ENCODE measurements around the gene EIF4A2.

The EIF4A2 gene

DNA sequence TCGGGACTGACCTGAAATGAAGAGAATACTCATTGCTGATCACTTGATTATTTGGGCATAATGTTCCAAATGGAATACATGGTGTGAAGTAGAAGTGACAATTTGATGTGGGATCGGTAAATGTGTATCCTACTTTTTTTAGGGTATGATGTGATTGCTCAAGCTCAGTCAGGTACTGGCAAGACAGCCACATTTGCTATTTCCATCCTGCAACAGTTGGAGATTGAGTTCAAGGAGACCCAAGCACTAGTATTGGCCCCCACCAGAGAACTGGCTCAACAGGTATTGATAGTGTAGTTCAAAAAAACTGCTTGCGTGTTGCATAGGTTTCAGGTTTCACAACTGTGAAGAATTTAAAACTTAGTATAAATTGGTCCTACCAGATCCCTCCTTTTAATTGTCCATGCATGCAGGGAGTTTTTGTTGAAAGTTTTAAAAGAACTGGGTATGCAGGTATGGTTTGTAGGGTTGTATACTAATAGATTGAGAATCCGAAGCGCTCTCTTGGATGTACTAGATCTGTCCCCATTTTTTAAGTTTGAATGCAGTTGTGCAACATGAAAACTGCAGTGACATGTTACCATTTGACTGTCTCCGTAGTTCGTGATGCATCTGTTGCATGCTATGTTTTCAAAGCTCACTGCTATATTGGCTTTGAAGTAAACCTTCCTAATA lies 1.6 kb downstream of the EIF4A2 start:
- Histone ChIP-seq H3K4me1 (ENCODE audit: control insufficient read depth, insufficient read depth, low read length) (no peaks in the 10 kb centered on the region), H3K4me3 (ENCODE audit: low read length) (peak overlapping the region; percentile 76; the same call in 1 of the 2 replicates), H3K36me3 (ENCODE audit: control insufficient read depth, insufficient read depth, low read length) (peaks cover 51% of the 10 kb centered on the region; the same call in 1 of the 2 replicates), H3K9me3 (ENCODE audit: control insufficient read depth, insufficient read depth, low read length) (no peaks in the 10 kb centered on the region), H3K27me3 (ENCODE audit: control insufficient read depth, insufficient read depth, low read length) (no peaks in the 10 kb centered on the region), H3K27ac (ENCODE audit: low read length) (no peak overlapping the region)
- no CpG with 5 or more reads among the region's 7 CpGs for WGBS (ENCODE audit: insufficient coverage, insufficient read length)
- DNase-seq (ENCODE audit: low read depth, low spot score) = no peak

DNA sequence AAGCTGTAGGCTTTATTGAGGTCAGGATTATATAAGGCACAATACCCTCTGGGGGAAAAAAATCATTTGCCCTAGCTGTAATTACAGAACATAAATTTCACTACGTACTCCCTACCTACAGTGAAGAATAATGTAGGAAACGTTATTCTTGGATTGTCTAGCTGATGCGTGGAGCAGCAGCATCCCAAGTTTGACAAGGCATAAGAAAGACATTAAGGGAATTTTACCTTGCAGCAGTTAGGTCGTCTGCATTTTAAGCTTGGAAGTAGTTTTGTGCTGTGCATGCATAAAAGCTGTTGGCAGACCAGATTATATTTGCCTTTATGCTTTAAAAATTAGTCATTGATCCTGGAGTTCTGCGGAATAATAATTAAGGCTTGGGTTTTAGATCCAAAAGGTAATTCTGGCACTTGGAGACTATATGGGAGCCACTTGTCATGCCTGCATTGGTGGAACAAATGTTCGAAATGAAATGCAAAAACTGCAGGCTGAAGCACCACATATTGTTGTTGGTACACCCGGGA lies 2.2 kb downstream of the EIF4A2 start:
- Histone ChIP-seq H3K4me3 (ENCODE audit: low read length) (peak overlapping the region; percentile 76; the same call in 1 of the 2 replicates), H3K4me1 (ENCODE audit: control insufficient read depth, insufficient read depth, low read length) (no peaks in the 10 kb centered on the region), H3K9me3 (ENCODE audit: control insufficient read depth, insufficient read depth, low read length) (no peaks in the 10 kb centered on the region), H3K27ac (ENCODE audit: low read length) (no peak overlapping the region), H3K36me3 (ENCODE audit: control insufficient read depth, insufficient read depth, low read length) (peaks cover 51% of the 10 kb centered on the region; the same call in 1 of the 2 replicates), H3K27me3 (ENCODE audit: control insufficient read depth, insufficient read depth, low read length) (no peaks in the 10 kb centered on the region)
- WGBS (ENCODE audit: insufficient coverage, insufficient read length) = no CpG with 5 or more reads among the region's 7 CpGs
- no peak for DNase-seq (ENCODE audit: low read depth, low spot score)

DNA sequence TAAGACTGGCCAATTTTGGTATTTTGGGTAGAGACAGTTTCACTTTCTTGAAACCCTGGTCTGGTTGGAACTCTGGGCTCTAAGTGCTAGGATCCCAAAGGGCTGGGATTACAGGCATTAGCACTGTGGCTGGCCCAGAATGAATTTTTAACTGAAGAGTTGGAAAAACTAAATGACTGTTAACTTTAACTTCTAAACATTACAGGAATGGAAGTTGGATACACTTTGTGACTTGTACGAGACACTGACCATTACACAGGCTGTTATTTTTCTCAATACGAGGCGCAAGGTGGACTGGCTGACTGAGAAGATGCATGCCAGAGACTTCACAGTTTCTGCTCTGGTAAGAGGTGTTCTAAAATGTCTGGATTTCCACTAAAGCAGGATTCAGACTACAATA lies 3.5 kb downstream of the EIF4A2 start:
- no peak for DNase-seq (ENCODE audit: low read depth, low spot score)
- WGBS (ENCODE audit: insufficient coverage, insufficient read length) = no CpG with 5 or more reads among the region's 3 CpGs
- Histone ChIP-seq H3K4me3 (ENCODE audit: low read length) (no peak overlapping the region), H3K27ac (ENCODE audit: low read length) (no peak overlapping the region), H3K9me3 (ENCODE audit: control insufficient read depth, insufficient read depth, low read length) (no peaks in the 10 kb centered on the region), H3K27me3 (ENCODE audit: control insufficient read depth, insufficient read depth, low read length) (no peaks in the 10 kb centered on the region), H3K4me1 (ENCODE audit: control insufficient read depth, insufficient read depth, low read length) (no peaks in the 10 kb centered on the region), H3K36me3 (ENCODE audit: control insufficient read depth, insufficient read depth, low read length) (peaks cover 53% of the 10 kb centered on the region; the same call in 1 of the 2 replicates)

DNA sequence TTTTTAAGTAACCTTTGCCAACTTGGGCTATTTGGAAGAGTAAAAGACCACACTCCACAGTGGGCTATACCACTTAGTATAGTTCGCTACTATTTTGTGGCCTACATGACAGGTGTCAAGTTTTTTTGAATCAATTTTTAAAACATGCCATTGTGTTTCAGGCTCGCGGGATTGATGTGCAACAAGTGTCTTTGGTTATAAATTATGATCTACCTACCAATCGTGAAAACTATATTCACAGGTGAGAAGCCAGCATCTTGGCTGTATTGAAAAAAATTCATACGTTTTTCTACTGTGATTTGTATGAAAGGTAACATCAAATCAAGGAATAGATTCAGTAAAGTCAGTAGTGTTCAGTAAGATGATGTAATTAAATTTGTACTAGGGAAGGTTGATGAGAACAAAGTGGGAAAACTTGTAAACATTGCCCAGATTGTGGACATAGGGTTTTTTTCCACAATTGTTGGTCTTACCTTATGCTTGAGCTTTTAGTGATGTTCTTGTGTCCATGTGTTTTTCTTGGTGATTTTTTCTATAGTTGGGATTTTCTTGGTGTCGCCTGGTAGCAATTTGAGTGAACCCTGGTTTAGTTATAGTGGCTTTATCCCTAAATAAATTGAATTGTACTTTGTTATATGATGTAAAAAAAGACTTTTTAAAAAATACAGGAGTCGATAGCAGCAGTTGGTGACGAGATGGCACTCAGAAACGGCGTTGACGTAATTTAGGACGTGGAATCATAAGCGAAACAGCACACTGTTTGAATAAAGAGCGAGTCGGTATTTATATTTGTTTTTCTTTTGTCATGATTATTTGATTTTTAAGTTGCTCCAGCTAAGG lies 4.5 kb downstream of the EIF4A2 start:
- WGBS (ENCODE audit: insufficient coverage, insufficient read length) = 100% methylated on average over 9 of the region's 15 CpGs

DNA sequence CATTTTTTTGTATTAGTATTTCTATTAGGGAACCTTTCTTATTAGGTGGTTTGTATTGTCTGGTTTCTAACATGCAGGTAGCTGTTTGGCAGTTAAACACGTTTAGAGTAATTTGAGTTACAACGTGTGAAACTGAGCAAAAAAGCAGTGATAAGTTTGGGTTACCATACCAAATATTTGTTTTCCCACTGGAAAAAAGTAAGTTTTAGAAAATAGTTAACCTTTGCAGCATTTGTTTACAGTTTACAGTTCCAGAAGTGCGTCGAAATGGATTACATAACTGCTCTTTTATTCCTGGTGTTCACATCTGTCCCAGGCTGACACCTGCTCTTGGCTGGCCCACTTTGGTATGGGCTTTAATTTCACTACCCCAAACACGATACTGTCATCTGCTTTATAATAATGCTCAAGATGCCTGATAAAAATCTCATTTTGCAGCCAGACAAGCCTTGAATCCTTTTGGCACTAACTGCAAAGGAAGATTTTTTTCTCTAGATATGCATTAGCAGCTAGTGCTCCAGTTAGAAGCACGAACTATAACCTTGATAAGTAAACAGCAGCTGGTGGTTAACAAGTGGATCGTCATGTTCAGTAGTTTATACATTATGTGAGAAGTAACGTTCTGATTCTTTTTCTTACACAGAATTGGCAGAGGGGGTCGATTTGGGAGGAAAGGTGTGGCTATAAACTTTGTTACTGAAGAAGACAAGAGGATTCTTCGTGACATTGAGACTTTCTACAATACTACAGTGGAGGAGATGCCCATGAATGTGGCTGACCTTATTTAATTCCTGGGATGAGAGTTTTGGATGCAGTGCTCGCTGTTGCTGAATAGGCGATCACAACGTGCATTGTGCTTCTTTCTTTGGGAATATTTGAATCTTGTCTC lies 5.3 kb downstream of the EIF4A2 start:
- H3K4me3 ChIP-seq (ENCODE audit: low read length) = no peak overlapping the region
- no peaks in the 10 kb centered on the region for H3K27me3 ChIP-seq (ENCODE audit: control insufficient read depth, insufficient read depth, low read length)
- WGBS (ENCODE audit: insufficient coverage, insufficient read length) = no CpG with 5 or more reads among the region's 13 CpGs
- H3K9me3 ChIP-seq (ENCODE audit: control insufficient read depth, insufficient read depth, low read length) = no peaks in the 10 kb centered on the region
- no peak for DNase-seq (ENCODE audit: low read depth, low spot score)
- peaks cover 55% of the 10 kb centered on the region; the same call in 1 of the 2 replicates for H3K36me3 ChIP-seq (ENCODE audit: control insufficient read depth, insufficient read depth, low read length)
- no peaks in the 10 kb centered on the region for H3K4me1 ChIP-seq (ENCODE audit: control insufficient read depth, insufficient read depth, low read length)
- no peak overlapping the region for H3K27ac ChIP-seq (ENCODE audit: low read length)

More for the DNA sequence above, 4.5 kb downstream of the EIF4A2 start:
- Histone ChIP-seq H3K4me3 (ENCODE audit: low read length) (no peak overlapping the region), H3K9me3 (ENCODE audit: control insufficient read depth, insufficient read depth, low read length) (no peaks in the 10 kb centered on the region), H3K4me1 (ENCODE audit: control insufficient read depth, insufficient read depth, low read length) (no peaks in the 10 kb centered on the region), H3K27me3 (ENCODE audit: control insufficient read depth, insufficient read depth, low read length) (no peaks in the 10 kb centered on the region), H3K36me3 (ENCODE audit: control insufficient read depth, insufficient read depth, low read length) (peaks cover 55% of the 10 kb centered on the region; the same call in 1 of the 2 replicates), H3K27ac (ENCODE audit: low read length) (no peak overlapping the region)
- no peak for DNase-seq (ENCODE audit: low read depth, low spot score)

DNA sequence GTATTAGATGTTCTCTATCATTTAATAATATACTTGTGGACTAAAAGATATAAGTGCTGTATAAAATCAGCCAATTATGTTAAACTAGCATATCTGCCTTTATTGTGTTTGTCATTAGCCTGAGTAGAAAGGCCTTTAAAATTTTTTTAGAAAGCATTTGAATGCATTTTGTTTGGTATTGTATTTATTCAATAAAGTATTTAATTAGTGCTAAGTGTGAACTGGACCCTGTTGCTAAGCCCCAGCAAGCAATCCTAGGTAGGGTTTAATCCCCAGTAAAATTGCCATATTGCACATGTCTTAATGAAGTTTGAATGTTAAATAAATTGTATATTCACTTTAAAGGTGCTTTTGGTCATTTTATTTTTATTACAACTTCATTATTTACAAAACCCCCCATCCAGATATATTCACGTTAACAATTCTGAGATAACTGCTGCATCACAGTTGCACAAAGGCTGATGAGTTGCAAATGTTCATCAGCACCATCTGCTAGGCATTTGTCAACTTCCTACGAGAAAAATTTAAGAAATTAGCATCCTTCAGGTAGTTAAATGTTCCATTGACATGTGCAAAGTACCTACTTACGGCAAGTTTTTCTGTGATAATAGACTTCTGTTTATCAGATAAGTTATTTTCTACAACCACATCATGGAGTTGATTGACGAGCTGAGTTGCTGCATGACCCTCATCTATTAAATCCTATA lies 6.3 kb downstream of the EIF4A2 start:
- Histone ChIP-seq H3K4me1 (ENCODE audit: control insufficient read depth, insufficient read depth, low read length) (no peaks in the 10 kb centered on the region), H3K27ac (ENCODE audit: low read length) (no peak overlapping the region), H3K4me3 (ENCODE audit: low read length) (no peak overlapping the region), H3K27me3 (ENCODE audit: control insufficient read depth, insufficient read depth, low read length) (no peaks in the 10 kb centered on the region), H3K9me3 (ENCODE audit: control insufficient read depth, insufficient read depth, low read length) (no peaks in the 10 kb centered on the region), H3K36me3 (ENCODE audit: control insufficient read depth, insufficient read depth, low read length) (peaks cover 52% of the 10 kb centered on the region; the same call in 1 of the 2 replicates)
- DNase-seq (ENCODE audit: low read depth, low spot score) = no peak
- no CpG with 5 or more reads among the region's 4 CpGs for WGBS (ENCODE audit: insufficient coverage, insufficient read length)

DNA sequence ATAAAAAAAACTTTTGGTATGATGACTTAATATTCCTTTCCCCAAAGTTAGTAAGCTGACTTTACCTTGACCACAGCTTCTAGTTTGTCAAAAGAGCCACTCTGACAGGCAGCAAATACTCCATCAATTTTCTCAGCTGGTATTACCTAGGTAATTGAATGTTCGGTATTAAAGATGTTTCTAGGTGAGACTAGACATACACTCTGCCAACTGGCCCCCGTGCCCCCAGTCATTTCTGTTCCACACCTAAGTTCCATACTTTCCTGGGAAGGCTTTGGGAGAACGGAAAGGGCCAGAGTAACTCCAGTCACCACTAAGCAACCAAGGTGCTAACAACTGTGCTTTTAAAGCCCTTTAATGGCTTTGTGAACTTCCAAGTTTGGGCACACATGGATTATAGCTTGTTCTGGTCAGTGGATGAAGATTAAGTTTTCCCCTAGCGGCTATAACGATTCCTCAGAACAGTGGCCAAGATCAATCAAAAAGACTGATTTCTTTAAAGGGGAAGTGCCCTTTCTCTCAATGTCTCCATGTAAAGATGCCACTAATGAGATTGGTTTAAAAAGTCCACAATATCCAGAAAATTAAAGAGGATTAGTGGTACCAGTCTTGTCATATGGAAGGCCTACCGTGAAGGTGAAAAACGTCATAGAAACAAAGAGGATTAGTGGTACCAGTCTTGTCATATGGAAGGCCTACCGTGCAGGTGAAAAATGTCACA lies 7.0 kb downstream of the EIF4A2 start:
- no peaks in the 10 kb centered on the region for H3K9me3 ChIP-seq (ENCODE audit: control insufficient read depth, insufficient read depth, low read length)
- no peak for DNase-seq (ENCODE audit: low read depth, low spot score)
- no peak overlapping the region for H3K27ac ChIP-seq (ENCODE audit: low read length)
- WGBS (ENCODE audit: insufficient coverage, insufficient read length) = no CpG with 5 or more reads among the region's 8 CpGs
- H3K4me3 ChIP-seq (ENCODE audit: low read length) = no peak overlapping the region
- H3K36me3 ChIP-seq (ENCODE audit: control insufficient read depth, insufficient read depth, low read length) = peaks cover 45% of the 10 kb centered on the region; the same call in 1 of the 2 replicates
- H3K27me3 ChIP-seq (ENCODE audit: control insufficient read depth, insufficient read depth, low read length) = no peaks in the 10 kb centered on the region
- H3K4me1 ChIP-seq (ENCODE audit: control insufficient read depth, insufficient read depth, low read length) = no peaks in the 10 kb centered on the region

DNA sequence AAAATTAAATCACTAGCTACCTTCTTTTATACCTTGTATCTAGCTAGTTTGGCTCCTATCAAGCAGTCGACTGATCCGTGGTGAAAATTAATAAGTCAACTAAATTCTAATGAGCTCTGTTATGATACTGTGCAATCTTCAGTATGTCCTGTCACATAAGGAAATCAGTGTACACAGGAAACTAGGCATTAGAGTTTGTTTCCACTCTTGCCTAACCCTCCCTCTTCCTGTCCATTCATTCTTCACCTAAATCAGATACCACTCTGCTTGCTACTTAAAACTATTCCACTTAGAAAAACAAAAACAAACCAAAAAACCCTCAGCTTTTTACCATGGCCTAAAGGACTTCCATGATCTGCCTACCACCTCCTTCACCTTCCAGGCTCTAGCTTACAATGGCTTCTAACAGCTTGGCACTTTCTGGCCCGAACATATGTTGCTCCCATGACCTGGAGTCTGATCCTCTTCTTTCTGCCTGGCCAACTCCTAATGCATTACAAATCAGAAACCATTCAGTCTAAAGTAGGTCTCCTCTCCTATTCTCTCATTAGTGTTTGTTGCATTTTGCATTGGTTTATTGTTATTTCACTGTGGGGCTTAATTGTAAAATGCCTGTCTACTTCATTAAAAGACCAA lies 15.0 kb downstream of the EIF4A2 start:
- no peak overlapping the region for H3K4me3 ChIP-seq (ENCODE audit: low read length)
- no CpG with 5 or more reads among the region's 3 CpGs for WGBS (ENCODE audit: insufficient coverage, insufficient read length)

DNA sequence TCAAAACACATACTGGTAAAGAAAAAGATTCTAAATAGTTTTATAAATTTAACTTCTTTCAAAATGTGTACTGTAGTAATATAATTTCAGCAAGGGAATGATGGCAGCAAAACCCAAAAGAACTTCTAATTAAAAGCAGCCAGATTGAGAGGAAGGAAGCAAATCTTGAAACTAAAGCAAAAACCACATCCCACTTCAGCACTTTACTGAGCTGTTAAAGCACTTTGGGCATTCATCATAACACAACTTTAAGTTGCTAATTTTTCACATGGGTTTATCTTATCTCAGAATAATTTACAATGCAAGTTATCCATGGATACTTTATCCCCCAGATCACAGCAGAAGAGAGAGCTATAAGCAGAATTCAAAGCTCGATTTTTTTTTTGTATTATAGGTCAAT lies 16.9 kb downstream of the EIF4A2 start:
- Histone ChIP-seq H3K27me3 (ENCODE audit: control insufficient read depth, insufficient read depth, low read length) (no peaks in the 10 kb centered on the region), H3K4me3 (ENCODE audit: low read length) (no peak overlapping the region), H3K4me1 (ENCODE audit: control insufficient read depth, insufficient read depth, low read length) (no peaks in the 10 kb centered on the region), H3K36me3 (ENCODE audit: control insufficient read depth, insufficient read depth, low read length) (peaks cover 12% of the 10 kb centered on the region; the same call in 1 of the 2 replicates), H3K27ac (ENCODE audit: low read length) (no peak overlapping the region), H3K9me3 (ENCODE audit: control insufficient read depth, insufficient read depth, low read length) (no peaks in the 10 kb centered on the region)
- DNase-seq (ENCODE audit: low read depth, low spot score) = no peak
- WGBS (ENCODE audit: insufficient coverage, insufficient read length) = no CpG with 5 or more reads among the region's 1 CpG

More for the DNA sequence above, 15.0 kb downstream of the EIF4A2 start:
- peaks cover 16% of the 10 kb centered on the region; the same call in 1 of the 2 replicates for H3K36me3 ChIP-seq (ENCODE audit: control insufficient read depth, insufficient read depth, low read length)
- H3K27me3 ChIP-seq (ENCODE audit: control insufficient read depth, insufficient read depth, low read length) = no peaks in the 10 kb centered on the region
- no peak overlapping the region for H3K27ac ChIP-seq (ENCODE audit: low read length)
- no peaks in the 10 kb centered on the region for H3K9me3 ChIP-seq (ENCODE audit: control insufficient read depth, insufficient read depth, low read length)
- no peak for DNase-seq (ENCODE audit: low read depth, low spot score)
- no peaks in the 10 kb centered on the region for H3K4me1 ChIP-seq (ENCODE audit: control insufficient read depth, insufficient read depth, low read length)
